Testis (tissue), 2 donors: ENCODE results near the gene INO80C.

Experiments used
- CTCF ChIP-seq, 3 experiments: fragments of 450-650 bp in 2 of 3; fragments of 200-600 bp in 1 of 3; sonication (generic) in 1 of 3; IDR thresholded peaks; one replicate each; pipeline ENCODE4 v1.5.1; 2016 to 2019; ENCODE audit warnings: antibody characterized with exemption in 3 of 3, mild to moderate bottlenecking in 2 of 3, moderate library complexity in 1 of 3
- POLR2A ChIP-seq: fragments of 450-650 bp; IDR thresholded peaks from one replicate; pipeline ENCODE4 v1.6.1; 2017; ENCODE audit warnings: antibody characterized with exemption, mild to moderate bottlenecking, moderate library complexity

- TF ChIP-seq CTCF (IDR thresholded peaks at IDR 0.05) (no peak), POLR2A (no peak)
Measured at GRCh38 chr18:35528749-35529274, 31.1 kb upstream of the INO80C start.
